BLaER1 treated with 17β-estradiol and CSF1 and Interleukin-3, amounts not matched to agents 10 nM and 100 nM (cell line): ENCODE results near the gene IKZF3.
"Not testable (repeated sequence)": the region's sequence is repeated elsewhere in the genome, so short reads cannot be mapped to it uniquely, and the experiment has no call there.

Source experiments
- H3K27ac ChIP-seq, 11 experiments: shearing (Covaris generic); formaldehyde crosslinking; 2 replicates each; pipeline ENCODE4 v1.8.1; 2022
- H3K27me3 ChIP-seq, 11 experiments: shearing (Covaris generic); formaldehyde crosslinking; 2 replicates each; pipeline ENCODE4 v1.8.1; 2022
- H3K36me3 ChIP-seq, 11 experiments: shearing (Covaris generic); formaldehyde crosslinking; 2 replicates each; pipeline ENCODE4 v1.8.1; 2022
- H3K4me1 ChIP-seq, 10 experiments: shearing (Covaris generic); formaldehyde crosslinking; 2 replicates each; pipeline ENCODE4 v1.8.1; 2022
- H3K4me2 ChIP-seq, 11 experiments: shearing (Covaris generic); formaldehyde crosslinking; 2 replicates each; pipeline ENCODE4 v1.8.1; 2022
- H3K4me3 ChIP-seq, 10 experiments: shearing (Covaris generic); formaldehyde crosslinking; 2 replicates each; pipeline ENCODE4 v1.8.1; 2022
- H3K9ac ChIP-seq, 11 experiments: shearing (Covaris generic); formaldehyde crosslinking; 2 replicates each; pipeline ENCODE4 v1.8.1; 2022
- H3K9me3 ChIP-seq, 11 experiments: shearing (Covaris generic); formaldehyde crosslinking; replicated peaks in 1 of 11; 2 replicates each; pipeline ENCODE4 v1.8.1; 2022
- H4K20me1 ChIP-seq, 11 experiments: shearing (Covaris generic); formaldehyde crosslinking; 2 replicates each; pipeline ENCODE4 v1.8.1; 2022
- Cebpa-rat ChIP-seq, 11 experiments: shearing (Covaris generic); IDR thresholded peaks; 2 replicates each; pipeline ENCODE4 v1.8.1; 2022

The IKZF3 gene

GRCh38 chr17:39866013-39866730, 2.1 kb upstream of the IKZF3 start:
- Histone ChIP-seq H3K4me2 (peak overlapping the region; percentile 69 to 90 (median 86)), H3K27ac (peak overlapping the region in 2 of 11 experiments; percentile 11 to 32; a peak in 4 of 22 replicates), H4K20me1 (peaks cover 0 to 10% (median 0%) of the 10 kb centered on the region in 11 experiments; a peak in 1 of 22 replicates), H3K4me1 (peaks cover 29 to 34% (median 30%) of the 10 kb centered on the region in 10 experiments), H3K36me3 (no peaks in the 10 kb centered on the region), H3K9me3 (peaks cover 10 to 22% (median 17%) of the 10 kb centered on the region in 11 experiments), H3K27me3 (peaks cover 36 to 53% (median 45%) of the 10 kb centered on the region in 11 experiments), H3K4me3 (no peak overlapping the region), H3K9ac (no peak overlapping the region)
- TF ChIP-seq Cebpa-rat (IDR thresholded peaks at IDR 0.05): no peak

- Histone ChIP-seq H4K20me1 (peaks cover 0 to 10% (median 0%) of the 10 kb centered on the region in 11 experiments; a peak in 1 of 22 replicates), H3K27ac (no peak overlapping the region), H3K4me3 (peak overlapping the region; percentile 17 to 63 (median 44); a peak in 16 of 20 replicates), H3K9ac (no peak overlapping the region), H3K36me3 (no peaks in the 10 kb centered on the region), H3K27me3 (peaks cover 42 to 62% (median 53%) of the 10 kb centered on the region in 11 experiments), H3K9me3 (peaks cover 9 to 17% (median 13%) of the 10 kb centered on the region in 11 experiments), H3K4me2 (peak overlapping the region; percentile 69 to 90 (median 86)), H3K4me1 (peaks cover 29 to 34% (median 30%) of the 10 kb centered on the region in 10 experiments)
- no peak for TF ChIP-seq Cebpa-rat (IDR thresholded peaks at IDR 0.05)
Observed at GRCh38 chr17:39863244-39863917, 731 bp downstream of the IKZF3 start.

GRCh38 chr17:39861235-39861634, 2.9 kb downstream of the IKZF3 start:
- Histone ChIP-seq H3K4me2 (no peak overlapping the region), H3K36me3 (no peaks in the 10 kb centered on the region)

GRCh38 chr17:39855911-39856649, 8.0 kb downstream of the IKZF3 start:
- H3K9ac ChIP-seq, H3K4me1 ChIP-seq, H3K27me3 ChIP-seq, H3K9me3 ChIP-seq, H3K4me2 ChIP-seq, H3K36me3 ChIP-seq, H3K27ac ChIP-seq, H3K4me3 ChIP-seq, H4K20me1 ChIP-seq: not testable (repeated sequence)

More at GRCh38 chr17:39861235-39861634, 2.9 kb downstream of the IKZF3 start:
- no peak overlapping the region for H3K27ac ChIP-seq
- H4K20me1 ChIP-seq: peaks cover 0 to 10% (median 0%) of the 10 kb centered on the region in 11 experiments; a peak in 1 of 22 replicates
- H3K27me3 ChIP-seq: peaks cover 42 to 60% (median 51%) of the 10 kb centered on the region in 11 experiments
- H3K9ac ChIP-seq: no peak overlapping the region
- no peaks in the 10 kb centered on the region for H3K9me3 ChIP-seq
- H3K4me1 ChIP-seq: peaks cover 28 to 31% (median 29%) of the 10 kb centered on the region in 10 experiments
- no peak for TF ChIP-seq Cebpa-rat (IDR thresholded peaks at IDR 0.05)
- no peak overlapping the region for H3K4me3 ChIP-seq

GRCh38 chr17:39854909-39855308, 9.2 kb downstream of the IKZF3 start:
- Histone ChIP-seq H3K9me3 (no peaks in the 10 kb centered on the region), H3K4me3 (no peak overlapping the region), H3K4me1 (peaks cover 0 to 4% (median 0%) of the 10 kb centered on the region in 10 experiments; a peak in 1 of 20 replicates), H3K36me3 (no peaks in the 10 kb centered on the region), H4K20me1 (no peaks in the 10 kb centered on the region), H3K4me2 (no peak overlapping the region), H3K27ac (no peak overlapping the region), H3K27me3 (no peaks in the 10 kb centered on the region), H3K9ac (no peak overlapping the region)
- no peak for TF ChIP-seq Cebpa-rat (IDR thresholded peaks at IDR 0.05)

- no peak overlapping the region for H3K9ac ChIP-seq
- no peak overlapping the region; a peak in 1 of 22 replicates for H3K4me2 ChIP-seq
- H3K4me1 ChIP-seq: peaks cover 0 to 16% (median 12%) of the 10 kb centered on the region in 10 experiments; a peak in 16 of 20 replicates
- no peaks in the 10 kb centered on the region for H3K9me3 ChIP-seq
- H3K27ac ChIP-seq: no peak overlapping the region
- H4K20me1 ChIP-seq: no peaks in the 10 kb centered on the region
- H3K4me3 ChIP-seq: no peak overlapping the region
- no peaks in the 10 kb centered on the region for H3K27me3 ChIP-seq
- no peak for TF ChIP-seq Cebpa-rat (IDR thresholded peaks at IDR 0.05)
- no peaks in the 10 kb centered on the region for H3K36me3 ChIP-seq
Observed at GRCh38 chr17:39852239-39852638, 11.9 kb downstream of the IKZF3 start.

- not testable (repeated sequence) for H4K20me1 ChIP-seq, H3K9me3 ChIP-seq, H3K9ac ChIP-seq, H3K27me3 ChIP-seq, H3K36me3 ChIP-seq, H3K4me3 ChIP-seq, H3K4me2 ChIP-seq, H3K27ac ChIP-seq
- H3K4me1 ChIP-seq: peaks cover 0 to 16% (median 12%) of the 10 kb centered on the region in 10 experiments; a peak in 16 of 20 replicates
Observed at GRCh38 chr17:39850186-39850585, 13.9 kb downstream of the IKZF3 start.

GRCh38 chr17:39848600-39848999, 15.5 kb downstream of the IKZF3 start:
- H4K20me1 ChIP-seq: no peaks in the 10 kb centered on the region
- peaks cover 0 to 16% (median 12%) of the 10 kb centered on the region in 10 experiments; a peak in 16 of 20 replicates for H3K4me1 ChIP-seq
- H3K27me3 ChIP-seq: no peaks in the 10 kb centered on the region
- H3K9ac ChIP-seq: no peak overlapping the region
- no peaks in the 10 kb centered on the region for H3K36me3 ChIP-seq
- H3K4me2 ChIP-seq: peak overlapping the region in 7 of 11 experiments; percentile 20 to 60 (median 38); a peak in 9 of 22 replicates
- no peak overlapping the region for H3K4me3 ChIP-seq
- H3K9me3 ChIP-seq: no peaks in the 10 kb centered on the region
- H3K27ac ChIP-seq: no peak overlapping the region
- TF ChIP-seq Cebpa-rat (IDR thresholded peaks at IDR 0.05): no peak

- Histone ChIP-seq H3K27me3 (no peaks in the 10 kb centered on the region), H3K9ac (no peak overlapping the region), H3K9me3 (no peaks in the 10 kb centered on the region), H3K4me2 (no peak overlapping the region), H3K27ac (no peak overlapping the region), H4K20me1 (no peaks in the 10 kb centered on the region), H3K4me3 (no peak overlapping the region), H3K36me3 (no peaks in the 10 kb centered on the region), H3K4me1 (peaks cover 0 to 16% (median 12%) of the 10 kb centered on the region in 10 experiments; a peak in 16 of 20 replicates)
- no peak for TF ChIP-seq Cebpa-rat (IDR thresholded peaks at IDR 0.05)
Observed at GRCh38 chr17:39846205-39846604, 17.9 kb downstream of the IKZF3 start.
